ENCODE data around the gene BABAM2.
"Not testable (repeated sequence)": the region's sequence is repeated elsewhere in the genome, so short reads cannot be mapped to it uniquely, and the experiment has no call there.

Gene BABAM2

GRCh38 chr2:27953077-27953476 is 62.5 kb downstream of the BABAM2 start:
- no peak for DNase-seq (ENCODE audit: low read depth)

DNA sequence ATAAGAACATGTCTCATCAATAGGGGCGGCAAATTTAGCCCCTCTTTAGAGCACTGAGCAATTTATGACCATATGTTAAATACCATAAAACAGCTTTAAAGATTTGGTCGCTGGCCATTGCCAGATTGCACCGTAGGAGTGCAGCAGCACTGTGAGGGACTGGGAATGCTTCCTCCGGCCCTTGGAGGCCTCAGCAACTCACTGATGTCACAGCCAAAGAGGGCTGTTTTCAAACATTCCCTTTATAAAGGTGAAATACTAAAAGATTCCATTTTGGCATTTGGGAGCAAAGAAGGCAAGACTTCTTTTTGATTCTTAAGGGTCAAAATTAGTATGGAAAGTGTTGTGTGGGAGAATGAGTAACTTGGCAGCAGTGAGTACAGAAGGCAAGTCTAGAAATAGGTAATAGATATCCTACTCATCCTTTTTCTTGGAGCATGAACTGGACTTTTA is 63.7 kb downstream of the BABAM2 start:
- DNase-seq (ENCODE audit: low read depth), result no peak

DNA sequence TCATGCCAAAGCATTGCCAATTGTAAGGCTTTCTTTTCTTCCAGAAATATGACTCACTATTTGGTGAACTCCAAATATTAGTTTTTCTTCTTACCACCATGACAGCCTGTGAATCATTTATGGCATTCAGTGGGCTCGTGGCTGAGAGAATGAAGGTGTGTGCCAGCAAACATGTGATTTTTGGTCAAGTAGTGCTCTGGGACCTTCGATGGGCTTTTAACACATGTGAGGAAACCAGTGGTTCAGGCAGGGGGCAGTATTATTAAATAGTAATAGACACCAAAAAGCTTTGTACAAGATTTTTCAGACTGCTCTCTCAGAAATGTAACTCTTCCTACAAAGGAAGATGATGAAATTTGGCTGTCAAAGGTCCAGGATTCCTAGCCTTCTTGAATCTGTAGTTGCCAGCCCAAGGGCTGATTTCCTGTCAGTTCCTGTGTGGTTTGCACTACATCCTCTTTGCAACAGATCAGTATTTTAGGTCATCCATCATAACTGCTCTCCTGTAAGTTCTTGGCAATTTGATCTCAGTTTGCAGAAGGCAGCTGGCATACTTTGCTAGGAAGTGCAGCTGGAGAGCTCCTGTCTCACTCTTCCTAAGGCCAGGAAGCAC is 64.3 kb downstream of the BABAM2 start:
- peak; percentile 95 for DNase-seq (ENCODE audit: low read depth)

- no peak for DNase-seq (ENCODE audit: low read depth)
Measured at GRCh38 chr2:27955384-27956161, 65.0 kb downstream of the BABAM2 start.

GRCh38 chr2:27956888-27957287 is 66.4 kb downstream of the BABAM2 start:
- no peak for DNase-seq (ENCODE audit: low read depth)

- no peak for DNase-seq (ENCODE audit: low read depth)
Measured at GRCh38 chr2:27958711-27959378, 68.3 kb downstream of the BABAM2 start.

- DNase-seq (ENCODE audit: low read depth), result peak; percentile 35
Measured at GRCh38 chr2:27959496-27959895, 69.0 kb downstream of the BABAM2 start.

GRCh38 chr2:27960237-27960912 is 69.8 kb downstream of the BABAM2 start:
- no peak for DNase-seq (ENCODE audit: low read depth)

DNA sequence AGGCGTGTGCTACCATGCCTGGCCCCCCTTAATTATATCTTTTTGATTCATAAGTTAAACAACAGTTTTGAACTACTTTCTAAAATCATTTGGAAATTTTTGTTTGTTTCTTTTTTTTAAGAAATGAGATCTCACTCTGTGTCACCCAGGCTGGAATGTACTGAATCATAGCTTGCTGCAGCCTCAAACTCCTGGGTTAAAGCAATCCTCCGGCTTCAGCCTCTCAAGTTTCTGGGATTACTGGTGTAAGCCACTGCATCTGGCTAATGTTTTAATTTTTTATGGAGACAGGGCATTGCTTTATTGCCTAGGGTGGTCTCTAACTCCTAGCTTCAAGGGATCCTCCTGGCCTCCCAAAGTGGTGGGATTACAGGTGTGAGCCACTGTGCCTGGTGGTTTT is 71.5 kb downstream of the BABAM2 start:
- no peak for DNase-seq (ENCODE audit: low read depth)

GRCh38 chr2:27963472-27963871 is 72.9 kb downstream of the BABAM2 start:
- no peak for DNase-seq (ENCODE audit: low read depth)

DNA sequence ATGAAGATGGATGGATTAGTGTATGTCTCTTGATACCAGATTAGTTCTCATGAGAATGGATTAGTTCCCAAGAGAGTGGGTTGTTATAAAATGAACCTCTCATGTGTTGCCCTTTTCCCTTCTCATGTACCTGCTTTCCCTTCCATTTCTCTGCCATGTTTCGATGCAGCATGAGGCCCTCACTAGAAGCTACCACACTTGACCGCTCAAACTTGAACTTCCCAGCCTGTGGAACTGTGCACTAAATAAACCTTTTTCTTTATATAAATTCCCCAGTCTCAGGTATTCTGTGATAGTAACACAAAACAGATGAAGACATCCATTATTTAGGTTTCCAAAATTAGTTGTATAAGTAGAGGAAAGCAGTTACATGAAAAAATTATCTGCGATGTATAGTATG is 73.5 kb downstream of the BABAM2 start:
- no peak for DNase-seq (ENCODE audit: low read depth)

DNA sequence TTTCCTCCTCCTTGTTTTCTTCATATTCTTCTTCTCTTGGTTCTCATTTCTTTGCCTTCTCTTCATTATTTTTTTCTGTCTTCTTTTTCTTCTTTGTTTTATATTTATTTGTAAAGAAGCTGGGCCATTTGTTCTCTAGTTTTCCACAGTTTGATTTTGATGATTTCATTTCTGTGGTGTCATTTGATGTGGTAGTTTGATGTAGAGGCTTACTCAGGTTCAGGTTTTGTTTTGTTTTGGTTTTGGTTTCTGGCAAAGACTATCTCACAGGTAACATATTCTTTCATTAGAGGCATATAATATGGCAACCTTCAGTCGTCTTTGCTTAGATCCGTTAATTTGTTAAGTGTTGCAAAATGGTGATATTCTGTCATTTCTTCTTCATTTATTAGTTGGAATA is 75.3 kb downstream of the BABAM2 start:
- no peak for DNase-seq (ENCODE audit: low read depth)

DNA sequence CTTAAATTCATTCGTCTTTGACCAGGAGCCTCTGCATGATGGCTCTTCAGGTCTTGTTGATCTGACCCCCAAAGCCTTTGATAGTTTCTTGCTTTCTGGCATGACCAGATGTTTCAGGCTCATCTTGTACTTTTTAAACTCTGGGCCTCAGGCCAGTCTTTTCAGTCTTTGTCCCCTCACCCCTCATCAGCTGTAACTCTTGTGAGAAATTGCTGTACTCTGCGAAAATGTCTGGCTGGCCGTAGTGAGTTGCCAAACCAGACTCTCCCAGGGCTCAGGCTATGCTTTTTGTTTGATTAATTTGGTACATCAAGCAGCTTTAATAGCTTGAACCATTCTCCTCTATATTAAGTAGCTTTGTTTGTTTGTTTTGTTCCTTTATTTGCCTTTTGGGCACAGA is 75.9 kb downstream of the BABAM2 start:
- no peak for DNase-seq (ENCODE audit: low read depth)

GRCh38 chr2:27967076-27967475 is 76.5 kb downstream of the BABAM2 start:
- no peak for DNase-seq (ENCODE audit: low read depth)

GRCh38 chr2:27968045-27968444 is 77.5 kb downstream of the BABAM2 start:
- DNase-seq (ENCODE audit: low read depth), result not testable (repeated sequence)

DNA sequence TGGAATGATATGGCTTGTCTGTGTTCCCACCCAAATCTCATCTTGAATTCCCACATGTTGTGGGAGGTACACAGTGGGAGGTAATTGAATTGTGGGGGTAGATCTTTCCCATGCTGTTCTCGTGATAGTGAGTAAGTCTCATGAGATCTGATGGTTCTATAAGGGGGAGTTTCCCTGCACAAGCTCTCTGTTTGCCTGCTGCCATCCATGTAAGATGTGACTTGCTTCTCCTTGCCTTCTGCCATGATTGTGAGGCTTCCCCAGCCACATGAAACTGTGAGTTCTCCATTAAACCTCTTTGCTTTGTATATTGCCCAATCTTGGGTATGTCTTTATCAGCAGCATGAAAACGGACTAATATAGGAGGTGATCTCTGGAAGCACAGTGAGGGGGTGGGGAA is 78.4 kb downstream of the BABAM2 start:
- DNase-seq (ENCODE audit: low read depth), result not testable (repeated sequence)

- DNase-seq (ENCODE audit: low read depth), result no peak
Measured at GRCh38 chr2:27972311-27972710, 81.8 kb downstream of the BABAM2 start.

- no peak for DNase-seq (ENCODE audit: low read depth)
Measured at GRCh38 chr2:27973592-27973991, 83.1 kb downstream of the BABAM2 start.

- DNase-seq (ENCODE audit: low read depth), result no peak
Measured at GRCh38 chr2:27976308-27976707, 85.8 kb downstream of the BABAM2 start.

GRCh38 chr2:27977731-27978312 is 87.3 kb downstream of the BABAM2 start:
- DNase-seq (ENCODE audit: low read depth), result no peak

DNA sequence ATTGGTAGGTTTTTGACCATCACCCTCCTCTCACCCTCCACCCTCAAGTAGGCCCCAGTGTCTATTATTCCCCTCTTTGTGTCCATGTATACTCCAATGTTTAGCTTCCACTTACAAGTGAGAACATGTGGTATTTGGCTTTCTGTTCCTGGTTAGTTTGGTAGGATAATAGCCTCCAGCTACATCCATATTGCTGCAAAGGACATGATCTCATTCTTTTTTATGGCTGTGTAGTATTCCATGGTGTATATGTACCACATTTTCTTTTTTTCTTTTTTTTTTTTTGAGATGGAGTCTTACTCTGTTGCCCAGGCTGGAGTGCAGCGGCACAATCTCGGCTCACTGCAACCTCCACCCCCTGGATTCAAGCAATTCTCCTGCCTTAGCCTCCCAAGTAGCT is 88.2 kb downstream of the BABAM2 start:
- not testable (repeated sequence) for DNase-seq (ENCODE audit: low read depth)

DNA sequence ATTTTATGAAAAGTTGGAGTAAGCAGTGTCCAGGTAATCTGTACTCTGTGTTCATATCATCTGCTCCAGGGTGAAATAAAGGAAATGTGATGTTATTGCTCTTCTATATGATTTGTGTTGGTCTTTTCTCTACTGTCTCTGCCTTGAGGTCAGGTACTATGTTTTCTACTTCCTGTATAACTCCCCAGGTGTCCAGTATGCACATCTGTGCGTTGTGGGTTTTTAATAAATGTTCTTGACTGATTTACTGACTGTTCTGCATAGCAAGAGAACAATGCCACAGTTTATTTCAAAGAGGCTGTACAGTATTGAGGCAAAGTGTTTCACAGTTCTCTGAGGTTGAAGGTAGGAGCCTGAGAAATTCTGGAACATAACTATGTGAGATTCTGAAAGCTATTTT is 89.7 kb downstream of the BABAM2 start:
- no peak for DNase-seq (ENCODE audit: low read depth)

Measured in CMK (cell line).